HG03095 (cell line): ENCODE data around the gene KDELR3.

Experiments
- ATAC-seq: cut with Tn5 transposase; IDR thresholded peaks from one replicate; pipeline ENCODE4 v1.9.1; 2021; ENCODE audit warnings: moderate library complexity; ENCODE audit not compliant: unreplicated experiment

The KDELR3 gene

GRCh38 chr22:38510416-38510970 lies 42.6 kb downstream of the KDELR3 start:
- no peak for ATAC-seq

- no peak for ATAC-seq
Observed at GRCh38 chr22:38513063-38513462, 45.2 kb downstream of the KDELR3 start.

GRCh38 chr22:38518620-38519019 lies 50.7 kb downstream of the KDELR3 start:
- no peak for ATAC-seq

GRCh38 chr22:38519453-38520250 lies 51.8 kb downstream of the KDELR3 start:
- ATAC-seq, result no peak

- no peak for ATAC-seq
Observed at GRCh38 chr22:38523029-38523428, 55.1 kb downstream of the KDELR3 start.

GRCh38 chr22:38523479-38523878 lies 55.6 kb downstream of the KDELR3 start:
- no peak for ATAC-seq

- ATAC-seq, result no peak
Observed at GRCh38 chr22:38524429-38524828, 56.5 kb downstream of the KDELR3 start.

- no peak for ATAC-seq
Observed at GRCh38 chr22:38531251-38531938, 63.5 kb downstream of the KDELR3 start.
